Astrocyte (in vitro differentiated cells and primary cell): ENCODE measurements around the gene KCNH2. TPM values are rescaled to one million over a fixed set of nuclear protein-coding genes. Genes with fewer than 3 reads are reported as not detected.

Source experiments
- DNase-seq: peaks from one replicate; pipeline ENCODE4 v3.0.0-alpha.2; 2010; ENCODE audit warnings: low read depth
- FAIRE-seq: peaks from 2 replicates; lab custom pipeline; 2011; peaks lifted over from hg19 to GRCh38; lab: Jason Lieb, UNC
- H2AFZ ChIP-seq: 2 replicates; pipeline ENCODE4 v1.6.0; 2012; ENCODE audit warnings: low read depth, low read length, inconsistent platforms
- H3K27ac ChIP-seq: 2 replicates; pipeline ENCODE4 v1.5.1; 2011; ENCODE audit warnings: low read depth, low read length, inconsistent platforms
- H3K27me3 ChIP-seq: 2 replicates; pipeline ENCODE4 v1.6.0; 2011; ENCODE audit warnings: low read length, inconsistent platforms; ENCODE audit not compliant: insufficient read depth
- H3K36me3 ChIP-seq: 2 replicates; pipeline ENCODE4 v1.5.1; 2011; ENCODE audit warnings: low read length, inconsistent platforms; ENCODE audit not compliant: insufficient read depth
- H3K4me1 ChIP-seq: 2 replicates; pipeline ENCODE4 v1.5.1; 2011; ENCODE audit warnings: low read length, inconsistent platforms; ENCODE audit not compliant: insufficient read depth
- H3K4me2 ChIP-seq: 2 replicates; pipeline ENCODE4 v1.6.0; 2012; ENCODE audit warnings: low read length, inconsistent platforms
- H3K4me3 ChIP-seq: 2 replicates; pipeline ENCODE4 v1.5.1; 2011; ENCODE audit warnings: low read depth, mild to moderate bottlenecking, low read length, inconsistent platforms; ENCODE audit not compliant: insufficient read depth
- H3K79me2 ChIP-seq: 2 replicates; pipeline ENCODE4 v1.6.0; 2012; ENCODE audit warnings: mild to moderate bottlenecking, low read length, inconsistent platforms; ENCODE audit not compliant: insufficient read depth
- H3K9ac ChIP-seq: 2 replicates; pipeline ENCODE4 v1.6.0; 2012; ENCODE audit warnings: mild to moderate bottlenecking, low read length, inconsistent platforms
- H3K9me3 ChIP-seq: 2 replicates; pipeline ENCODE4 v1.5.1; 2012; ENCODE audit warnings: low read depth, mild to moderate bottlenecking, low read length, inconsistent platforms; ENCODE audit not compliant: insufficient read depth
- H4K20me1 ChIP-seq: 2 replicates; pipeline ENCODE4 v1.6.0; 2012; ENCODE audit warnings: low read length, inconsistent platforms; ENCODE audit not compliant: insufficient read depth
- H3K27ac Mint-ChIP-seq: one replicate; pipeline ENCODE4 v1.8.0; 2021; ENCODE audit warnings: mild to moderate bottlenecking, mixed read lengths; ENCODE audit not compliant: unreplicated experiment
- H3K27me3 Mint-ChIP-seq: one replicate; pipeline ENCODE4 v1.8.0; 2021; ENCODE audit warnings: low read depth, mixed read lengths; ENCODE audit not compliant: unreplicated experiment
- H3K36me3 Mint-ChIP-seq: one replicate; pipeline ENCODE4 v1.8.0; 2021; ENCODE audit warnings: low read depth, mixed read lengths; ENCODE audit not compliant: unreplicated experiment
- H3K4me1 Mint-ChIP-seq: one replicate; pipeline ENCODE4 v1.8.0; 2021; ENCODE audit warnings: low read depth, mixed read lengths; ENCODE audit not compliant: unreplicated experiment
- H3K4me3 Mint-ChIP-seq: one replicate; pipeline ENCODE4 v1.8.0; 2021; ENCODE audit warnings: mild to moderate bottlenecking, moderate library complexity, mixed read lengths; ENCODE audit not compliant: unreplicated experiment
- H3K9me3 Mint-ChIP-seq: one replicate; pipeline ENCODE4 v1.8.0; 2021; ENCODE audit warnings: mild to moderate bottlenecking, mixed read lengths; ENCODE audit not compliant: unreplicated experiment
- CTCF ChIP-seq: IDR thresholded peaks from 2 replicates; pipeline ENCODE4 v1.5.1; 2011; ENCODE audit warnings: low read depth, mild to moderate bottlenecking, inconsistent platforms, low read length, moderate library complexity; ENCODE audit not compliant: insufficient read depth
- EZH2 ChIP-seq: IDR thresholded peaks from 2 replicates; pipeline ENCODE4 v1.6.1; 2012; ENCODE audit warnings: mild to moderate bottlenecking, low read length, inconsistent platforms; ENCODE audit not compliant: insufficient read depth
- total RNA-seq: library from RNA; stranded (reverse); gene quantifications from 2 replicates; pipeline ENCODE4 v1.2.1, GENCODE V29; 2021

Gene KCNH2
- total RNA-seq, 1 donor from 2014 or later: 4.6 TPM

DNA sequence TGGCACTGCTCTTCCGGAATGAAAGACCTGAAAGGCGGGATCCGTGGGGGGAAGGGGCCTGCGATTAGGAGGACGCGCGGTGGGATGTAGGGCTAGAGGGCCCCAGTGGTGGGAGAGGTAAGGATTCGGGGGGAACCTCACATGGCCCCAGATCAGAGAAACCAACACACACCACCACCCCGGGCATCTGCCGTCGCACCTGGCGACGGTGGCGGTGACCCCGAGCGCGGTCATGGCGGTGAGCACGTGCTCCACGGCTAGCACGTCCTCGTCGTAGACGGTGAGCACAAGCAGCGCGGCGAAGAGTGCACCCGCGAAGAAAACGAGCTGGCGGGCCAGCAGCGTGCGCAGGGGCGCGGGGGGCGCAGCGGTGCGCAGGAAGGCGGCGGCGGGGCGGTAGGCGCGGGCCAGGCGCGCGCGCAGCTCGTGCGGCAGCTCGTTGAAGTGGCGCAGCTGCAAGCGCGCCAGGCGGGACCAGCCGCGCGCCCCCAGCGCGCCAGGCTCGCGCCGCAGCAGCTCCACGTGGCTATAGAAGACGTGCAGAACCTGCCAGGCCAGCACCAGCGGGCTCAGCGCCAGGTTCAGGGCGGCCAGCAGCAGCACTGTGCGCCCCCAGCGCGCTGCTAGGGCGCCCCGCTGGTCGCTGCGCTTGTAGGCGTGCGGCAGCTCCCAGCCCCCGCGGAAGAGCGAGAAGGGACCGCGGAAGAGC, 40.5 kb upstream of the KCNH2 start:
- H3K79me2 ChIP-seq: no peaks in the 10 kb centered on the region
- H3K4me3 ChIP-seq: peak overlapping the region; percentile 20
- H3K9me3 ChIP-seq: no peaks in the 10 kb centered on the region
- FAIRE-seq (no peak), DNase-seq (no peak)
- Mint-ChIP-seq H3K27me3 (peaks cover 50% of the 10 kb centered on the region), H3K36me3 (peaks cover 8% of the 10 kb centered on the region), H3K9me3 (peaks cover 2% of the 10 kb centered on the region), H3K27ac (no peak overlapping the region), H3K4me1 (peaks cover 2% of the 10 kb centered on the region), H3K4me3 (peak overlapping the region; percentile 64)
- peak; percentile 85 for TF ChIP-seq EZH2
- no peak for TF ChIP-seq CTCF
- H3K4me2 ChIP-seq: peak overlapping the region; percentile 76
- H3K27me3 ChIP-seq: peaks cover 27% of the 10 kb centered on the region
- H4K20me1 ChIP-seq: no peaks in the 10 kb centered on the region
- peak overlapping the region; percentile 63 for H2AFZ ChIP-seq
- H3K36me3 ChIP-seq: no peaks in the 10 kb centered on the region
- H3K4me1 ChIP-seq: peaks cover 20% of the 10 kb centered on the region
- no peak overlapping the region for H3K9ac ChIP-seq
- H3K27ac ChIP-seq: no peak overlapping the region

DNA sequence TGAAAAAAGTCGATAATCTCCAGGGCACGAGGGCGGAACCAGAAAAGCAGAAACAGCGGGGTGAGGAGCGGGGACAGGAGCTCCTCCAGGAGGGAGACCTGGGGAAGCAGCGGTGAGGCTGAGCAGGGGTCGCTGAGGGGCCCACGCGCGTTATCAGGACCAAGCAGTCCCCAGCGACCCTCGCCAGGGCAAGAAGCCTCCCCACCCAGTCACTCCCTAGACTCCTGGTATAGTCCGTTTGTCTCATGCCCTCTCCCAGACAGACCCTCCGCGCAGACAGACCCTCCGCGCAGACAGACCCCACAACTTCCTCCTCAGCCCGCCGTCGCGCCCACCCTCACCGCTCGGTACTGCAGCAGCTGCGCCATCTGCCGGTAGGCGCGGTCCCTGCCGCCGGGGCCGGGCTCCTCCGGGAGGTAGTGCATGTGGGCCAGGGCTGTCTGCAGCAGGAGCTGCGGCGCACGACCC, 39.9 kb upstream of the KCNH2 start:
- no peak overlapping the region for H3K27ac ChIP-seq
- Mint-ChIP-seq H3K36me3 (peaks cover 8% of the 10 kb centered on the region), H3K9me3 (peaks cover 2% of the 10 kb centered on the region), H3K27me3 (peaks cover 50% of the 10 kb centered on the region), H3K4me1 (peaks cover 2% of the 10 kb centered on the region), H3K4me3 (peak overlapping the region; percentile 64), H3K27ac (no peak overlapping the region)
- FAIRE-seq (no peak), DNase-seq (no peak)
- no peaks in the 10 kb centered on the region for H3K36me3 ChIP-seq
- no peaks in the 10 kb centered on the region for H3K79me2 ChIP-seq
- H2AFZ ChIP-seq: peak overlapping the region; percentile 63
- H3K4me3 ChIP-seq: peak overlapping the region; percentile 20
- peaks cover 29% of the 10 kb centered on the region for H3K27me3 ChIP-seq
- H3K9me3 ChIP-seq: no peaks in the 10 kb centered on the region
- peak overlapping the region; percentile 76 for H3K4me2 ChIP-seq
- H3K9ac ChIP-seq: no peak overlapping the region
- peaks cover 20% of the 10 kb centered on the region for H3K4me1 ChIP-seq
- no peaks in the 10 kb centered on the region for H4K20me1 ChIP-seq
- TF ChIP-seq CTCF (peak; percentile 49), EZH2 (peak; percentile 45)
